ENCODE measurements around the gene ZNF333. TPM values are rescaled to one million over a fixed set of nuclear protein-coding genes. Genes with fewer than 3 reads are reported as not detected.
"Not testable (repeated sequence)": the region's sequence is repeated elsewhere in the genome, so short reads cannot be mapped to it uniquely, and the experiment has no call there.

The ZNF333 gene
- total RNA-seq, 2 experiments from 2014 or later: 12.5 to 14.9 TPM

DNA sequence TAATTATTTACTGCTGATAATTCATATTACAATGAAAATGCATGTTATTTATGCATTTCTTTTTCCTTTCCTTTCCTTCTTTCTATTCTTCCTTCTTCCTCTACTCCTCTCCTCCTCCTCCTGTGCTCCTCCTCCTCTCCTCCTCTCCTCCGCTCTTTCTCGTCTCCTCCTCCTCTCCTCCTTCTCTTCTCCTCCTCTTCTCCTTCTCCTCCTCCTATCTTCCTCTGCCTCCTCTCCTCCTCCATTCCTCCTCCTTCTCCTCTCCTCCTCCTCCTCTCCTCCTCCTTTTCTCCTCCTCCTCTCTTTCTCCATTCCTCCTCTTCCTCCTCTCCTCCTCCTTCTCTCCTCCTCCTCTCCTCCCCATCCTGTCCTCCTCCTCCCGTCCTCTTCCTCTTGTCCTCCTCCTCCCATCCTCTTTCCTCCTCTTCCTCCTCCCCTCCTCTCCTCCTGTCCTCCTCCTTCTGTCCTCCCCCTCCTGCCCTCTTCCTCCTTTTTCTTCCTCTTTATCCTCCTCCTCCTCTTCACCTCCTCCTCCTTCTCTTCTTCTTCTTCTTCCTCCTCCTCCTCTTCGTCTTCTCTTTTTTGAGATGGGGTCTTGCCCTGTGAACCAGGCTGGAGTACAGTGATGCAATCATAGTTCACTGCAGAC, 73.8 kb downstream of the ZNF333 start:
- peaks cover 2% of the 10 kb centered on the region for H3K36me3 Mint-ChIP-seq (ENCODE audit: low read depth)
- ChIA-PET CTCF (no interaction called here), POLR2A (no interaction called here)
- H3K9me3 Mint-ChIP-seq: no peaks in the 10 kb centered on the region
- H3K27me3 Mint-ChIP-seq: no peaks in the 10 kb centered on the region
- DNase-seq: no peak
- H3K4me1 Mint-ChIP-seq: no peaks in the 10 kb centered on the region
- H3K4me3 Mint-ChIP-seq: no peak overlapping the region
- H3K27ac Mint-ChIP-seq: no peak overlapping the region

DNA sequence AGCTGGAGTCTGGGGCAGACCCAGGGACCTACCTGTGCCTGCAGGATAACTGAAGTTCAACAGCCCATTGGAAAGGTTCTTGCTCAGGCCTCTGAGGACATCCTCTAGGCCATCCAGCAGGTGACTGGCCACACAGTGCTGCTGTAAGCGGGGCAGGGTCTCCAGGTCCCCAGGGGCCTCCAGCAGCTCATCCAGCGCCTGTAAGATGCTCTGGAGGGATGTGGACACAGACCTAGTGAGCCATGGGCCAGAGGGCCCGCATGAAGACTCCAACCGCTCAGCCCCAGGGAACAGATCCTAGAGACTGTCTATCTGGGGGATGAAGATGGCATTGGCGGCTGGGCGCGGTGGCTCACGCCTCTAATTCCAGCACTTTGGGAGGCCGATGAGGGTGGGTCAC, 74.6 kb downstream of the ZNF333 start:
- CTCF ChIA-PET: no interaction called here
- Mint-ChIP-seq H3K27me3 (no peaks in the 10 kb centered on the region), H3K36me3 (ENCODE audit: low read depth) (peaks cover 2% of the 10 kb centered on the region), H3K27ac (no peak overlapping the region), H3K9me3 (no peaks in the 10 kb centered on the region), H3K4me3 (no peak overlapping the region), H3K4me1 (no peaks in the 10 kb centered on the region)
- POLR2A ChIA-PET: no interaction called here
- DNase-seq: no peak

DNA sequence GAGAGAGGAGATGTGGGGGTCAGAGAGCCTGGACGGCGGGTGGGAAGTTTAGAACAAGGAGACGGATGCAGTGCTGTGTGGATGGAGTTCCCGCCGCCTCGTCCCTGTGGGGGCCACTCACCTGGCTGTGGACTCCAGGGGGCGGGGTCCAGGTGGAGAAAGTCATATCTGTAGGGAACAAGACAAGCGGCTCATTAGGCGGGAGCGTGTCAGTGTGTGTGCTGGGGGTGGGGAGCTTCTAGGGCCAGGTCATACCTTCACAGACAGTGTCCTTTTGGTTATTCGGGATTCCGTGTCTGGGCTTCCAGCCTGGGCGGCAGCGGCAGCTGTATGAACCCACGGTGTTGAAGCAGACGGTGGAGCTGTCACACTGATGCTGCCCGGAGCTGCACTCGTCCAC, 75.6 kb downstream of the ZNF333 start:
- H3K4me3 Mint-ChIP-seq; H3K27ac Mint-ChIP-seq; H3K27me3 Mint-ChIP-seq; DNase-seq; H3K4me1 Mint-ChIP-seq; H3K36me3 Mint-ChIP-seq (ENCODE audit: low read depth); CTCF ChIA-PET; POLR2A ChIA-PET; H3K9me3 Mint-ChIP-seq: not testable (repeated sequence)

DNA sequence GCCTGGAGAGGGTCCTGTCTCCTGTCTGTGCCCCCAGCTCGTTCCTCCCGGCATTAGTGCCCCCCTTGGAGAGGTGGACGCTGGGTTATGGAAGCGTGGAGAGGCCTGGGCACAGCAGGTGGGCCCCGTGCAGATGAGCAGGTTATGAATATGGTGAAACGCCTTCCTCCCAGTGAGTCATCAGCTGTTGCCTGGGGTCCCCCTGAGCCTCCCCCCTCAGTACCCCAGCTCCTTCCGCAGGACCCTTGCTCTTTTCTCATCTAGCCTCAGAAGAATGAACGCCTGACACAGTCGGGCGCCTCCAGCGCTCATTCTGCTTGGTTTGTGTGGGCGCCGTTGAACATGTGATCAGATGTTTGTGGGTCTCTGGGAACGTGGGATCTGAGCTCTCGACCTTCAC, 76.0 kb downstream of the ZNF333 start:
- CTCF ChIA-PET; H3K27me3 Mint-ChIP-seq; H3K4me1 Mint-ChIP-seq; DNase-seq; H3K36me3 Mint-ChIP-seq (ENCODE audit: low read depth); H3K9me3 Mint-ChIP-seq; H3K27ac Mint-ChIP-seq; POLR2A ChIA-PET; H3K4me3 Mint-ChIP-seq: not testable (repeated sequence)

DNA sequence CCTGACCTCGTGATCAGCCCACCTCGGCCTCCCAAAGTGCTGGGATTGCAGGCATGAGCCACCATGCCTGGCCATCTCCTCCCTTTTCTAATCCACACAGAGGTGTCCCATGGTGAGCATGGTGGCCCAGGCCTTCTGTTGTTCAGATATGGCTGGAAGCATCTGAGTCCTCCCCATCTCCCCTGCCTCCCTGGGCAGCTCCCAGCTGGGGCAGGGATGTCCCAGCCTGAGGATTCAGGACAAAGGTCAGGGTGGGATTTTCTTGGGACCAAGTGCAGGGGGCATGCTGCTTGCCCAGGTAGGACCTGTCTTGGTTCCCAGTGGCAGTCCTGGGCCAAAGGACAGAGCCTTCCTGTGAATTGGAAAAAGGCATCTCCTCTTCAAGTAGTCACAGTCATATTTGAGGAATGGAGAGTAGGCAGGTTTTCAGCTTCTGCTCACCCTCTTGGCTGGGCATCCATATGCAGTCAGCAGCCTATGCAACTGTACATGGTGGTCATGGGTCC, 77.7 kb downstream of the ZNF333 start:
- Mint-ChIP-seq H3K4me1 (no peaks in the 10 kb centered on the region), H3K4me3 (no peak overlapping the region), H3K9me3 (no peaks in the 10 kb centered on the region), H3K36me3 (ENCODE audit: low read depth) (peaks cover 2% of the 10 kb centered on the region), H3K27me3 (no peaks in the 10 kb centered on the region), H3K27ac (no peak overlapping the region)
- DNase-seq: no peak
- POLR2A ChIA-PET: no interaction called here
- CTCF ChIA-PET: no interaction called here

DNA sequence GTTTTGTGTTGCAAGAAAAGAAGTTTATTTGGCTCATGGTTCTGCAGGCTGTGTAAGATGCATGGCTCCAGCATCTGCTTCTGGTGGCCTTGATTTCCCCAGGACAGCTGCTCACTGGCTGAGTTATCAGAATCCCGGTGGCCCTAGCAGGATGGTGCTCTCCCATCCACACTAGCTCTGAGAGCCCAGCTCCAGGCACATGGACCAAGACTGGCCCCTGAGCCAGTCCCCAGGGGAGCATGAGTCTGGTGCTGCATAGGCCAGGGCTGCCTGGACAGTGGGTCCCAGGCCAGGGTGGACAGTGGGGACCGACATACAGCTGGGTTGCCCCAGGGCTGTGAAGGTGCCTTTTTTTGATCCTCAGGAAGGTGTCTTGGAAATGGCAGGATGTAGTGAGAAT, 78.2 kb downstream of the ZNF333 start:
- CTCF ChIA-PET: no interaction called here
- no peak overlapping the region for H3K4me3 Mint-ChIP-seq

DNA sequence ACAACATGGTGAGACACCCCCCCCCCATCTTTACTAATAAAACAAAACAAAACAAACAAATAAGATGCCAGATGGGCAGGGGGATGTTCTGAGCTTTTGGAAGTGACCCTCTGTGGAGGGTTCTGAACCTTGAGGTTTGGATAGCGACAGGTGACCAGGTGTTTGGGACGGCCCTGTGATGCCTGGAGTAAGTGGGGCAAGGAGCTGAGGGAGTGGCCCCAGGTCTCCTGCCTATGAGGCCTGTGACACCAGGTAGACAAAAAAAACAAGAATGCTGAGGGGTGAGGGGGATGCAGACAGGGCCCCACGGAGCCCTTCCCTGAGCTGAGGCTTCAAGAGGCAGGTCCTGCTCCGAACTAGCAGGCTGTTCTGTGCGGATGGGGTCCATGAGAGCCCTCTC, 79.4 kb downstream of the ZNF333 start:
- CTCF ChIA-PET: interaction anchor here (0.6 kb wide), 1 partner anchor 114 kb away, joined by 3 read pairs; no protein-coding TSS in a partner anchor
- Mint-ChIP-seq H3K9me3 (no peaks in the 10 kb centered on the region), H3K27me3 (no peaks in the 10 kb centered on the region), H3K36me3 (ENCODE audit: low read depth) (peaks cover 2% of the 10 kb centered on the region), H3K4me1 (no peaks in the 10 kb centered on the region), H3K27ac (no peak overlapping the region), H3K4me3 (no peak overlapping the region)
- POLR2A ChIA-PET: interaction anchor here (0.6 kb wide), 1 partner anchor 10 kb away, joined by 3 read pairs; no protein-coding TSS in a partner anchor
- DNase-seq: no peak

More for the DNA sequence above, 78.2 kb downstream of the ZNF333 start:
- DNase-seq: no peak
- POLR2A ChIA-PET: no interaction called here
- Mint-ChIP-seq H3K27me3 (no peaks in the 10 kb centered on the region), H3K9me3 (no peaks in the 10 kb centered on the region), H3K27ac (no peak overlapping the region), H3K36me3 (ENCODE audit: low read depth) (peaks cover 2% of the 10 kb centered on the region), H3K4me1 (no peaks in the 10 kb centered on the region)

DNA sequence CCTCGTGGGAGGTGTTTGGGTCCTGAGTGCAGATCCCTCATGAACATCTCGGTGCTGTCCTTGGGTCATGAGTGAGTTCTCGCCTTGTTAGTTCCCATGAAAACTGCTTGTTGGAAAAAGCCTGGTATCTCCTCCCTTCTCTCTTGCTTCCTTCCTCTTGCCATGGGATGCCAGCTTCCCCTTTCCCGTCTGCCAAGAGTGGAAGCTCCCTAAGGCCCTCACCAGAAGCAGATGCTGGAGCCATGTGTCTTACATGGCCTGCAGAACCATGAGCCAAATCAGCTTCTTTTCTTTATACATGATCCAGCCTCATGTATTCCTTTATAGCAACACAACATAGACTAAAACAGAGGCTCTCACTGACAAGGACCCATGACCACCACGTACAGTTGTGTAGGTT, 80.3 kb downstream of the ZNF333 start:
- no peaks in the 10 kb centered on the region for H3K27me3 Mint-ChIP-seq
- no peak overlapping the region for H3K4me3 Mint-ChIP-seq
- H3K27ac Mint-ChIP-seq: no peak overlapping the region
- POLR2A ChIA-PET: no interaction called here
- no peaks in the 10 kb centered on the region for H3K9me3 Mint-ChIP-seq
- CTCF ChIA-PET: no interaction called here
- DNase-seq: no peak
- peaks cover 2% of the 10 kb centered on the region for H3K36me3 Mint-ChIP-seq (ENCODE audit: low read depth)
- no peaks in the 10 kb centered on the region for H3K4me1 Mint-ChIP-seq

DNA sequence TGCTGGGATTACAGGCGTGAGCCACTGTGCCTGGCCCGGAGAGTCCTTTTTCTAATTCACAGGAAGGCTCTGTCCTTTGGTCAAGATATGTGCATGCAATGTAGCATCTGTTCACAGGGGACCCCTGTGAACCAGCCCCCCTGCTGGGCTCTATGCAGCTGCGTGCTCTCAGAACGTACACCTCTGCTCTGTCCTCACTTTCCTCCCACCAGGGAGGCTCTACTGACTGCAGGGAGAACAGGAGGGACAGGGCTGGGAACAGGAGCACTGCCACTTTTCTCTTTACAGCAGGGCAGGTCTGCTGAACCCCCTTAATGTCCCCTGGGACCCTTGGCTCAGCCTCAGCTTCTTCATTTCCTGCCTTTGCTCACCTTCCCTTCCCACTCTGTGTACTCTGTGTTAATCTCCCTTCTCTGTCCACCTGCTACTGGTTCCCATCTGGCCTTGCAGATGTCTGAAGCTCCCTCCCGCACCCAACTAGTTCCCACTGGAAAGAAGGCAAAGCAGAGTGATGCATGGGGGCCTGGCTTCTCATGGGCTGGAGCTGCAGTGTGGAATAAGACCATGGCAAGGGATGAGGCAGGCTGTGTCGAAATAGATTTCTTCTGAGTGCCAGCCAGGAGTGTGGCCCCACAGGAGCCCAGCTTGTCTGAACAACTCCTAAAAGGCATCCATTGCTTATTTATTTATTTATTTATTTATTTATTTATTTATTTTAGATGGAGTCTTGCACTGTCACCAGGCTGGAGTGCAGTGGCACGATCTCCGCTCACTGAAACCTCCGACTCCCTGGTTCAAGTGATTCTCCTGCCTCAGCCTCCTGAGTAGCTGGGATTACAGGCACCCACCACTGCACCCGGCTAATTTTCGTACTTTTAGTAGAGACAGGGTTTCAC, 81.3 kb downstream of the ZNF333 start:
- Mint-ChIP-seq H3K9me3 (no peaks in the 10 kb centered on the region), H3K27me3 (peaks cover 7% of the 10 kb centered on the region), H3K27ac (no peak overlapping the region), H3K36me3 (ENCODE audit: low read depth) (no peaks in the 10 kb centered on the region), H3K4me1 (peaks cover 8% of the 10 kb centered on the region), H3K4me3 (no peak overlapping the region)
- ChIA-PET POLR2A (no interaction called here), CTCF (interaction anchor here (1.1 kb wide), 1 partner anchor 146 kb away, joined by 3 read pairs; no protein-coding TSS in a partner anchor)
- no peak for DNase-seq

DNA sequence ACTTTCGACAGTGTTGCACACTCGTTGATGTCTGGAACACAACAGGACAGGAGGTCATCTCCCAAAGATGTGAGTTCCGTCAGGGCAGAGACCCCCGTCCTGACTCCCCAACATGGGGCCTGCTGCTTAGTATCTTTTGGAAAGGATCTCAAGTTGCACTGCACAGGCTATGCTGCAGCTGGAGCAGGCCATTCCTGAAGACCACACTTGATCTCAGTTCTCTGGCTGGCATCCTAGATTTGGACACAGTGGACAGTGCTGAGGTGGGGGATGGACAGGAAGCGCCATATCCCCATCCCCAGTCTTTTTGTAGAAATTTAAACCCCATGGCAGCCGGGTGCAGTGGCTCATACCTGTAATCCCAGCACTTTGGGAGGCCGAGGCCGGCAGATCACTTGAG, 82.6 kb downstream of the ZNF333 start:
- DNase-seq: no peak
- ChIA-PET POLR2A (no interaction called here), CTCF (no interaction called here)
- H3K27me3 Mint-ChIP-seq: peaks cover 16% of the 10 kb centered on the region
- no peaks in the 10 kb centered on the region for H3K9me3 Mint-ChIP-seq
- no peak overlapping the region for H3K27ac Mint-ChIP-seq
- no peak overlapping the region for H3K4me3 Mint-ChIP-seq
- no peaks in the 10 kb centered on the region for H3K36me3 Mint-ChIP-seq (ENCODE audit: low read depth)
- H3K4me1 Mint-ChIP-seq: peaks cover 15% of the 10 kb centered on the region

DNA sequence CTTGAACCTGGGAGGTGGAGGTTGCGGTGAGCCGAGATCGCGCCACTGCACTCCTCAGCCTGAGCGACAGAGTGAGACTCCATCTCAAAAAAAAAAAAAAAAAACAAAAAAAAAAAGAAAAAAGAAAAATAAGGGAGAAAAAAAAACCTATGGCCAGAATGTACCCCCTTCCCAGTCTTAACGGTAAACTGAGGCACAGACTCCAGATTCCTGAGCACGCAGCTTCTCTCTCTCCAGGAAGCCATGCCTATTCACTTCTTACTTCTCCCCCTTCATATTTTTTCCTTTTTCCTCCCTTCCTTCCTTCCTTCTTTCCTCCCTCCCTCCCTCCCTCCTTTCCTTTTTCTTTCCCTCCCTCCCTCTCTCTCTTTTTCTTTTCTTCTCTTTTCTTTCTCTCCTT, 83.1 kb downstream of the ZNF333 start:
- H3K27me3 Mint-ChIP-seq: peaks cover 19% of the 10 kb centered on the region
- no peaks in the 10 kb centered on the region for H3K36me3 Mint-ChIP-seq (ENCODE audit: low read depth)
- no peaks in the 10 kb centered on the region for H3K9me3 Mint-ChIP-seq
- no peak for DNase-seq
- ChIA-PET POLR2A (no interaction called here), CTCF (no interaction called here)
- H3K27ac Mint-ChIP-seq: no peak overlapping the region
- no peak overlapping the region for H3K4me3 Mint-ChIP-seq
- H3K4me1 Mint-ChIP-seq: peaks cover 15% of the 10 kb centered on the region

DNA sequence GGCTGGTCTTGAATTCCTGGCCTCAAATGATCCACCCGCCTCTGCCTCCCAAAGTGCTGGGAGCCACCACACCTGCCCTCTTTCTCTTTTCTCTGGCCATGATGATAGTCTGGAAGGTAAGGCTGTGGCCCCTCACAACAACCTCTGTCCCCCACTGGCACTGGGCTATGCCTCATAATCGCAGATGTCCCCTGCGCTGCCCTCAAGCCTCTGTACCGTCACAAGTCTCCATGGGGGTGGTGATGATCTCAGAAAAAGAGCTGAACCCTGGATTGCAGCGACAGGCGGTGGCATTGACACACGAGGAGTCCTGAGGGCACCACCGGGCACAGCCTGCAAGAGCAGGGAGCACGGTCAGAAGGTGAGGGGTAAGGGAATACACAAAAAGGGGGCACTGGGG, 83.9 kb downstream of the ZNF333 start:
- H3K27ac Mint-ChIP-seq; H3K4me3 Mint-ChIP-seq; H3K36me3 Mint-ChIP-seq (ENCODE audit: low read depth); H3K9me3 Mint-ChIP-seq; CTCF ChIA-PET; DNase-seq; POLR2A ChIA-PET: not testable (repeated sequence)
- Mint-ChIP-seq H3K4me1 (peaks cover 15% of the 10 kb centered on the region), H3K27me3 (peaks cover 19% of the 10 kb centered on the region)

DNA sequence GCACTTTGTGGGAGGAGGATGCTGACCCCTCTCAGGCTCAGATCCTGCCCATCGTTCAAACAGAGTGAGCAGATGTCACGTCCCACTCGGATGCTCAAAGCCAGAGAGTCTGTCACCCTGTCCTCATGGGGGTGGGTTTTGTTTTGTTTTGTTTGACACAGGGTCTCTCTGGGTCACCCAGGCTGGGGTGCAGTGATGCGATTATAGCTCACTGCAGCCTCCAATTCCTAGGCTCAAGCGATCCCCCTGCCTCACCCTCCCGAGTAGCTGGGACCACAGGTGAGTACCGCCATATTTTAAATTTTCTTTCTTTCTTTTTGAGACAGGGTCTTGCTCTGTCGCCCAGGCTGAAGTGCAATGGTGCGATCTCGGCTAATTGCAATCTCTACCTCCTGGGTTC, 84.5 kb downstream of the ZNF333 start:
- POLR2A ChIA-PET: no interaction called here

More for the DNA sequence above, 84.5 kb downstream of the ZNF333 start:
- peaks cover 19% of the 10 kb centered on the region for H3K27me3 Mint-ChIP-seq
- no peak overlapping the region for H3K4me3 Mint-ChIP-seq
- no peak for DNase-seq
- H3K36me3 Mint-ChIP-seq (ENCODE audit: low read depth): no peaks in the 10 kb centered on the region
- CTCF ChIA-PET: no interaction called here
- H3K27ac Mint-ChIP-seq: no peak overlapping the region
- H3K9me3 Mint-ChIP-seq: no peaks in the 10 kb centered on the region
- H3K4me1 Mint-ChIP-seq: peaks cover 15% of the 10 kb centered on the region
